Peyer's patch (tissue), 4 donors: ENCODE results near the gene RAD51B. TPM values are rescaled to one million over a fixed set of nuclear protein-coding genes. Genes with fewer than 3 reads are reported as not detected.
A peak's percentile ranks its signal among the peaks of the same experiment; 100 is the strongest.

Experiments used
- DNase-seq, 3 donors: peaks; one replicate each; pipeline ENCODE4 v3.0.0-alpha.2; 2017 to 2019
- H3K27ac ChIP-seq, 4 donors: fragments of 200-600 bp; sonication (generic); one replicate each; pipeline ENCODE4 v1.5.1; 2016 to 2019
- H3K27me3 ChIP-seq, 2 donors: fragments of 200-600 bp; sonication (generic); one replicate each; pipeline ENCODE4 v1.5.1; 2019
- H3K36me3 ChIP-seq, 3 donors: fragments of 200-600 bp; sonication (generic); one replicate each; pipeline ENCODE4 v1.5.1; 2016 to 2019
- H3K4me1 ChIP-seq, 4 donors: fragments of 200-600 bp; sonication (generic); one replicate each; pipeline ENCODE4 v1.5.1; 2016 to 2019
- H3K4me3 ChIP-seq, 4 donors: fragments of 200-600 bp; sonication (generic); 1 replicate in 3 of 4; 2 replicates in 1 of 4; pipeline ENCODE4 v1.5.1; 2016 to 2019; ENCODE audit warnings: mild to moderate bottlenecking in 1 of 4
- H3K9me3 ChIP-seq, 4 donors: fragments of 200-600 bp; sonication (generic); one replicate each; pipeline ENCODE4 v1.5.1; 2016 to 2019; ENCODE audit warnings: mild to moderate bottlenecking in 1 of 4
- POLR2A ChIP-seq, 2 donors: fragments of 450-650 bp; IDR thresholded peaks; one replicate each; pipeline ENCODE4 v1.5.1; 2017; ENCODE audit warnings: antibody characterized with exemption in 2 of 2, mild to moderate bottlenecking in 2 of 2, moderate library complexity in 2 of 2
- total RNA-seq, 4 donors: library from RNA; depleted of rRNA; stranded (reverse); fragments of >200 nt; gene quantifications; one replicate each; pipeline ENCODE4 v1.1.0, GENCODE V29; 2016
- TF ChIP-seq, protein P1 (sequence below), 6 experiments: fragments of 450-650 bp in 4 of 6; fragments of 200-600 bp in 2 of 6; sonication (generic) in 1 of 6; IDR thresholded peaks; one replicate each; pipeline ENCODE4 v1.5.1; 2017 to 2019; ENCODE audit warnings: antibody characterized with exemption in 6 of 6, mild to moderate bottlenecking in 3 of 6, moderate library complexity in 1 of 6

The RAD51B gene
- total RNA-seq, 4 donors from 2014 or later, result 12.6 to 103 (median 33.1) TPM

DNA sequence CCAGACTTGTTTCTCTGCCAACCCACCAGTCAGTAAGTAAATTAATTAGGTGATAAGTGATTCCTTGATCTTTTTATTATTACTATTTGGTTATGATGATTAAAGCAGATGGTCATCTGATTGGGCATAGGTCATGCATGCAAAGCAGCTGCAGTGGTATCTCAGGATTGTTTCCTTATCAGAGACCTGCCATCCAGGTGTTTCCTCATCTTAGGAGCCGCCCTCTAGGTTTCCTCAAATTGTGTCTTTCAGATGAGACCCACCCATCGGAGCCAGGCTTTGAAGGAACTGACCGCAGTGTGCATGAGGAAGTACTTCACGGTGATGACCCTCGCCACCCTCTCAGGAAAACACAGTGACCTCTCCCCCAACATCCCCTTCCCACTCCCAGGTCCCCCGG, 910.0 kb downstream of the RAD51B start:
- Histone ChIP-seq H3K4me1 (peaks cover 0 to 25% (median 2%) of the 10 kb centered on the region in 4 donors), H3K27me3 (no peaks in the 10 kb centered on the region), H3K27ac (no peak overlapping the region), H3K36me3 (no peaks in the 10 kb centered on the region), H3K4me3 (no peak overlapping the region), H3K9me3 (no peaks in the 10 kb centered on the region)
- DNase-seq, result peak in 1 of 3 donors; percentile 40
- TF ChIP-seq POLR2A (IDR thresholded peaks at IDR 0.05), result no peak
- TF ChIP-seq, protein P1, sequence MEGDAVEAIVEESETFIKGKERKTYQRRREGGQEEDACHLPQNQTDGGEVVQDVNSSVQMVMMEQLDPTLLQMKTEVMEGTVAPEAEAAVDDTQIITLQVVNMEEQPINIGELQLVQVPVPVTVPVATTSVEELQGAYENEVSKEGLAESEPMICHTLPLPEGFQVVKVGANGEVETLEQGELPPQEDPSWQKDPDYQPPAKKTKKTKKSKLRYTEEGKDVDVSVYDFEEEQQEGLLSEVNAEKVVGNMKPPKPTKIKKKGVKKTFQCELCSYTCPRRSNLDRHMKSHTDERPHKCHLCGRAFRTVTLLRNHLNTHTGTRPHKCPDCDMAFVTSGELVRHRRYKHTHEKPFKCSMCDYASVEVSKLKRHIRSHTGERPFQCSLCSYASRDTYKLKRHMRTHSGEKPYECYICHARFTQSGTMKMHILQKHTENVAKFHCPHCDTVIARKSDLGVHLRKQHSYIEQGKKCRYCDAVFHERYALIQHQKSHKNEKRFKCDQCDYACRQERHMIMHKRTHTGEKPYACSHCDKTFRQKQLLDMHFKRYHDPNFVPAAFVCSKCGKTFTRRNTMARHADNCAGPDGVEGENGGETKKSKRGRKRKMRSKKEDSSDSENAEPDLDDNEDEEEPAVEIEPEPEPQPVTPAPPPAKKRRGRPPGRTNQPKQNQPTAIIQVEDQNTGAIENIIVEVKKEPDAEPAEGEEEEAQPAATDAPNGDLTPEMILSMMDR (IDR thresholded peaks at IDR 0.05), result no peak

DNA sequence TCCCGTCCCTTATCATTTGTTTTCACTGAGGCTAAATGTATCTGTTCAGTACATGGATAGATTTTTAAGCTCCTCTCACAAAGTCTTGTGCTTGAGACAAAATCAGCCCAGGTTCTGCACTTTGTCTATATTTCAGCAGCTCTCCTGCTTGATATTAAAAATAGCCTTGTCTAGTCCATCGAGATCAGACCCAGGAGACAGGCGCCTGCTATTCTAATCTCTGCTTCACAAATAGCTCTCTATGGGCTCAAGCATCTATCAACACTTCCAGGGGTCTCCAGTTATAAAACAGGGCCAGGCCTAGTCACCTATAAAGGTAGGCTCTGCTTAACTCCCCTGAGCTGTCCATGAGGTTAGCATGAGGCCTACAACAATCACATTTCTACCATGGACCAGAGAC, 910.8 kb downstream of the RAD51B start:
- DNase-seq, result no peak
- Histone ChIP-seq H3K27ac (no peak overlapping the region), H3K4me1 (peaks cover 0 to 29% (median 2%) of the 10 kb centered on the region in 4 donors), H3K27me3 (no peaks in the 10 kb centered on the region), H3K4me3 (no peak overlapping the region), H3K9me3 (no peaks in the 10 kb centered on the region), H3K36me3 (no peaks in the 10 kb centered on the region)
- TF ChIP-seq POLR2A (IDR thresholded peaks at IDR 0.05), result no peak
- TF ChIP-seq, protein P1 (IDR thresholded peaks at IDR 0.05), result no peak

DNA sequence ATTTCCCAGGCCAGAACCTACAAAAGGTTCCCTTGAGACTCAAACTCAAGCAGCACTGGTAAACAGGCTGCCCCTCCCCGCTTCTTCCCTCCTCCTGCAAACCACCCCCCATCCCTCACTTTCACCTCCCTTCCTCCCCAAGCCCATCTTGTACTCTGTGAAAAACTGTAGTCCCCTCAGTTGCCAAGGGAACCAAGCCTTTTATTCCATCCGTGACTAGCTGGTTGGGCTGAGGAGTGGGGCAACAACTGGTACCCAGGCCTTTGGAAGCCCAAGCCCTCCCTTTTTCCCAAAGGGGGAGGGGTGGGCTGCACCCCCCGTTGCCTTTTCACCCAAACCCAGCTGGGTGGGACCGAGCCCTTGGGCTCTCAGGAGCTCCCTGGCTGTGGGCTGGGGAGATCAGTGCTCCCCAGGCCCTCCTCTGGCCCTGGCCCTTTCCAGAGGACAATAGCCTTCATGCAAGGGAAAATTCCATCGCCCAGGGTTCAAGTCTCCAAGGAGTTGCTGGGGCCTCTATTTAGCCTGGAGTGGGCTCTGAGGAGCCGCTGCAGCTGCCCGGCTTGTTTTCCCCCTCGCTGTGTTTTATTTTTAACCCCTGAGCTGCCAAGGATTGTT, 911.3 kb downstream of the RAD51B start:
- H3K4me3 ChIP-seq, result no peak overlapping the region
- no peak overlapping the region for H3K27ac ChIP-seq
- TF ChIP-seq, protein P1 (IDR thresholded peaks at IDR 0.05), result no peak
- no peak for TF ChIP-seq POLR2A (IDR thresholded peaks at IDR 0.05)
- no peaks in the 10 kb centered on the region for H3K9me3 ChIP-seq
- no peaks in the 10 kb centered on the region for H3K36me3 ChIP-seq
- H3K4me1 ChIP-seq, result peaks cover 0 to 34% (median 2%) of the 10 kb centered on the region in 4 donors
- no peak for DNase-seq
- no peaks in the 10 kb centered on the region for H3K27me3 ChIP-seq

DNA sequence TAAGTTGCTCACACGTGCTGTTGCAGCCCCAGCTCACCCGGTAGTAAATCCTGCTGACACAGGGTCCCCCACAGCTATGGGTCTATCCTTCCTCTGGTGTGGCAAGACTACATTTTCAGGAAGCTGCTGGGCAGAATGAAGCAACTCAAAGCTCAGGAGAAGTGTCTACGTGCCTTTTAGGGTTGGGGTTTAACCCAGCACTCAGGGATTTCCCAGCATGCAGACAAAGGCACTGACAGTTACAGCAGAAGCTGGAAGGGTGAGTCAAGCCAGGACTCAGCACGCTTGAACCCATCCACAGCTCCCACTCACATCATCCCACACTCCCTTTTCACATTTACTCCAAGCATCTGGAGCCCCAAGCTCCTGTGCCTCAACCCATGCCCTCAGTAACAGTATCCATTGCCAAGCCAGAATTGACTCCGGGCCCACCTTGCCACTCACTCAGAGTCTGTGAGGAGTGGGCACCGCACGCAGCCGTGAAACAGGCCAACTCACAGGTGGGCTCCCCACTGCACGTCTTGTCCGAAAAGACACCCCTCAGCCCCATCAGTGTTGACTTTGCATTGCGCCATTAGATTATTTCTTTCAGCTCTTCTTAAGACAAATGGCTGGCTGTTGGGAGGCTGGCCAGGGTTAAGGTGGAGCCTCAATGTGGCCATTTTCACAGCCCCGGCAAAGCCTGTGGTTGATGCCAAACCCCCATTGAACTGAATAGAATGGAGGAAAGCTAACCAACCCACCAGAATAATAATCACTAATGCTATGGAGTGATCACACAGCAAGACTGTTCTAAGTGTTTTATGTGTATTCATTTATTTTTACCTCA, 913.7 kb downstream of the RAD51B start:
- H3K27ac ChIP-seq, result no peak overlapping the region
- H3K4me3 ChIP-seq, result no peak overlapping the region
- peaks cover 0 to 34% (median 2%) of the 10 kb centered on the region in 4 donors for H3K4me1 ChIP-seq
- no peaks in the 10 kb centered on the region for H3K27me3 ChIP-seq
- no peaks in the 10 kb centered on the region for H3K9me3 ChIP-seq
- TF ChIP-seq POLR2A (IDR thresholded peaks at IDR 0.05), result no peak
- TF ChIP-seq, protein P1 (IDR thresholded peaks at IDR 0.05), result no peak
- no peaks in the 10 kb centered on the region for H3K36me3 ChIP-seq
- DNase-seq, result no peak

DNA sequence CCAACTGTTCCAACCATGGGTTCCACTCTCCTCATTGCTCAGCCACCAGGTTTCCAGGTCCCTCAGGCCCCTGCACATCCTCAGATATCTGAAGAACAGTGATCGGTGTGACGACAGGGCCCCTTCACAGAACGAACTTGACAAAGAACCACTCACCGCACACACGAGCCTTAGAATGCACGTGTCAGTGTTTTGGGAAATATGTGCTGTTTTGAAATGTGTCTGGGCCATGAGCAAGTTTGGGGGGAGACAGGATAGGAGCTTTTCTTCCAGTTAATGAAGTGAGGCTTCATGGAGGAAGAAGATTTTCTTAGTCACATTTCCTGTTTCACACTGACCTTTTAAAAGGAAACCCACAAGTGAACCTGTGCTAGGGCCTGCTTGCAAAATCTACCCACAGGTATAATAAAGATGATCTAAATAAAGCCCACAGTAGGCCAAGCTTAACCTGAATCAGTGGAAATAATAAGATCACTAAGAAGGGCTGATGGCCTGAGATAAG, 914.7 kb downstream of the RAD51B start:
- TF ChIP-seq, protein P1 (IDR thresholded peaks at IDR 0.05), result no peak
- no peak for TF ChIP-seq POLR2A (IDR thresholded peaks at IDR 0.05)
- DNase-seq, result peak in 1 of 3 donors; percentile 31
- Histone ChIP-seq H3K4me3 (no peak overlapping the region), H3K36me3 (no peaks in the 10 kb centered on the region), H3K27me3 (no peaks in the 10 kb centered on the region), H3K9me3 (no peaks in the 10 kb centered on the region), H3K27ac (peak overlapping the region in 3 of 4 donors; percentile 8 to 47 (median 17)), H3K4me1 (peaks cover 0 to 30% (median 2%) of the 10 kb centered on the region in 4 donors)
